Epithelial cell of proximal tubule (primary cell): ENCODE data around the gene STAB2. TPM values are rescaled to one million over a fixed set of nuclear protein-coding genes. Genes with fewer than 3 reads are reported as not detected.

Source experiments
- DNase-seq: peaks from one replicate; pipeline ENCODE4 v3.0.0-alpha.2; 2011; ENCODE audit warnings: low read depth
- H3K4me3 ChIP-seq: 2 replicates; pipeline ENCODE4 v1.5.1; 2011; ENCODE audit warnings: low read depth, mild to moderate bottlenecking, low read length
- total RNA-seq: library from RNA; depleted of rRNA; stranded (reverse); fragments of >200 nt; gene quantifications from 2 replicates; pipeline ENCODE4 v1.2.3, GENCODE V29; 2015
- TF ChIP-seq, protein P1 (sequence below): conservative IDR thresholded peaks from 2 replicates; pipeline ENCODE4 v1.5.1; 2012; ENCODE audit warnings: low read depth, mild to moderate bottlenecking, low read length

Gene STAB2
- total RNA-seq, 1 donor from 2014 or later = not detected

DNA sequence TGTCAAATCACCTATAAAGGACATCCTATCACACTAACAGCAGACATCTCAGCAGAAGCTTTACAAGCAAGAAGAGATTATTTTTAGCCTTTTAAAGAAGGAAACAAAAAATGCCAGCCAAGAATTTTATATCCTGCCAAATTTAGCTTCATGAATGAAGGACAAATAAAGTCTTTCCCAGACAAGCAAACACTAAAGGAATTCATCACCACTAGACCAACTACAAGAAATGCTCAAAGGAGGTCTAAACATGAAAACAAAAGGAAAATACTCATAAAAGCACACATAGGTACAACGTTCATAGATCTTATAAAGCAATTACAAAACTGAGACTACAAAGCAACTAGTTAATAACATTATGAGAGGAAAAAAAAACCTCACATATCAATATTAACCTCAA is 20.7 kb upstream of the STAB2 start:
- no peak overlapping the region for H3K4me3 ChIP-seq
- TF ChIP-seq, protein P1, sequence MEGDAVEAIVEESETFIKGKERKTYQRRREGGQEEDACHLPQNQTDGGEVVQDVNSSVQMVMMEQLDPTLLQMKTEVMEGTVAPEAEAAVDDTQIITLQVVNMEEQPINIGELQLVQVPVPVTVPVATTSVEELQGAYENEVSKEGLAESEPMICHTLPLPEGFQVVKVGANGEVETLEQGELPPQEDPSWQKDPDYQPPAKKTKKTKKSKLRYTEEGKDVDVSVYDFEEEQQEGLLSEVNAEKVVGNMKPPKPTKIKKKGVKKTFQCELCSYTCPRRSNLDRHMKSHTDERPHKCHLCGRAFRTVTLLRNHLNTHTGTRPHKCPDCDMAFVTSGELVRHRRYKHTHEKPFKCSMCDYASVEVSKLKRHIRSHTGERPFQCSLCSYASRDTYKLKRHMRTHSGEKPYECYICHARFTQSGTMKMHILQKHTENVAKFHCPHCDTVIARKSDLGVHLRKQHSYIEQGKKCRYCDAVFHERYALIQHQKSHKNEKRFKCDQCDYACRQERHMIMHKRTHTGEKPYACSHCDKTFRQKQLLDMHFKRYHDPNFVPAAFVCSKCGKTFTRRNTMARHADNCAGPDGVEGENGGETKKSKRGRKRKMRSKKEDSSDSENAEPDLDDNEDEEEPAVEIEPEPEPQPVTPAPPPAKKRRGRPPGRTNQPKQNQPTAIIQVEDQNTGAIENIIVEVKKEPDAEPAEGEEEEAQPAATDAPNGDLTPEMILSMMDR = no peak
- DNase-seq = no peak

DNA sequence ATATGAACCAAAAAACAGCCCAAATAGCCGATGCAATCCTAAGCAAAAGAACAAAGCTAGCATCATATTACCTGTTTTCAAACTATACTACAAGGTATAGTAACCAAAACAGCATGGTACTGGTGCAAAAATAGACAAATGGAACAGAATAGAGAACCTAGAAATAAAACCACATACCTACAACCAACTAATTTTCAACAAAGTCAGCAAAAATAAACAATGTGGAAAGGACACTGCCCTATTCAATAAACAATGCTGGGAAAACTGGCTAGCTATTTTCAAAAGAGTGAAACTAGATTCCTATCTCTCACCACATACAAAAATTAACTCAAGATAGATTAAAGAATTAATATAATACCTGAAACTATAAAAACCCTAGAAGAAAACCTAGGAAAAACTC is 17.8 kb upstream of the STAB2 start:
- no peak overlapping the region for H3K4me3 ChIP-seq
- TF ChIP-seq, protein P1 = no peak
- no peak for DNase-seq

DNA sequence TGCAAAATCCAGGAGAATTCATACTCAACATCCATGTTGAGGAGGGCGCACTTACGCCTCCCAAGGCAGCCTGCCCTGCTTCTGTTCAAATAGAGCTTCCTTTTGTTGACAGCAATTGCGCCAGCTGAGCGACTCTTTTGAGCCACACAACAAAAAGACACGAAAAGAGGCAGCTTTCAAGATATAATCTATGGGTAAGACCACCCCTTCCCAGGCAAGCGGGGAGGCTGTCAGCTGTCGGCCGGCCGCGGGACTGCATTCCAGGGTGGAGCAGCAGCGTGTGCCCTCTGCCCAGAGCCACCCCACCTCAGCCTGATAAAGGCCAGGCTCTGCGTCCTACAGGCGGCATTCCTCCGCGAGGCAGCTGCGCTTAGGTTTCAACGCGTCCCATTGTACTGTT is 15.8 kb upstream of the STAB2 start:
- DNase-seq = no peak
- no peak overlapping the region for H3K4me3 ChIP-seq
- TF ChIP-seq, protein P1 = no peak

GRCh38 chr12:103572312-103573045 is 14.6 kb upstream of the STAB2 start:
- TF ChIP-seq, protein P1 = no peak
- DNase-seq = no peak

GRCh38 chr12:103573185-103573584 is 13.9 kb upstream of the STAB2 start:
- H3K4me3 ChIP-seq = no peak overlapping the region
- DNase-seq = no peak
- TF ChIP-seq, protein P1 = no peak

More at GRCh38 chr12:103572312-103573045, 14.6 kb upstream of the STAB2 start:
- no peak overlapping the region for H3K4me3 ChIP-seq

- TF ChIP-seq, protein P1 = no peak
- no peak overlapping the region for H3K4me3 ChIP-seq
- no peak for DNase-seq
These were observed 8.1 kb upstream of the STAB2 start for GRCh38 chr12:103578926-103579325.

- DNase-seq = no peak
- no peak overlapping the region for H3K4me3 ChIP-seq
- TF ChIP-seq, protein P1 = no peak
These were observed 7.0 kb upstream of the STAB2 start for GRCh38 chr12:103580026-103580425.
